Mesenchymal stem cell (in vitro differentiated cells and primary cell): Measurements from ENCODE around the gene EMC1. TPM values are rescaled to one million over a fixed set of nuclear protein-coding genes. Genes with fewer than 3 reads are reported as not detected.

Experiments
- DNase-seq: peaks from one replicate; pipeline ENCODE4 v3.0.0-alpha.2; 2013
- H2AFZ ChIP-seq: one replicate; pipeline ENCODE4 v1.6.1; 2013; ENCODE audit warnings: low read depth, mild to moderate bottlenecking, control low read depth, inconsistent platforms, low read length, moderate library complexity
- H2AK5ac ChIP-seq: 2 replicates; pipeline ENCODE4 v1.6.1; 2013; ENCODE audit warnings: low read length, moderate library complexity, mild to moderate bottlenecking, inconsistent platforms; ENCODE audit not compliant: severe bottlenecking
- H2BK120ac ChIP-seq: one replicate; pipeline ENCODE4 v1.6.1; 2013; ENCODE audit warnings: low read depth, mild to moderate bottlenecking, inconsistent platforms, low read length, moderate library complexity
- H2BK12ac ChIP-seq, 2 experiments: one replicate each; pipeline ENCODE4 v1.6.1; 2013; ENCODE audit warnings: inconsistent platforms in 2 of 2, low read length in 2 of 2, mild to moderate bottlenecking in 2 of 2, moderate library complexity in 2 of 2, control low read depth in 1 of 2
- H2BK15ac ChIP-seq: one replicate; pipeline ENCODE4 v1.6.1; 2013; ENCODE audit warnings: mild to moderate bottlenecking, low read depth, inconsistent platforms; ENCODE audit not compliant: poor library complexity, severe bottlenecking
- H2BK5ac ChIP-seq: 2 replicates; pipeline ENCODE4 v1.6.1; 2013; ENCODE audit warnings: low read depth, mild to moderate bottlenecking, low read length, control low read depth, inconsistent platforms; ENCODE audit not compliant: poor library complexity, severe bottlenecking
- H3K14ac ChIP-seq, 2 experiments: one replicate each; pipeline ENCODE4 v1.6.1; 2013; ENCODE audit warnings: inconsistent platforms in 2 of 2, low read length in 2 of 2, control low read depth in 1 of 2, mild to moderate bottlenecking in 1 of 2, moderate library complexity in 1 of 2
- H3K18ac ChIP-seq, 2 experiments: one replicate each; pipeline ENCODE4 v1.6.1; 2013; ENCODE audit warnings: inconsistent platforms in 2 of 2, low read length in 2 of 2, control low read depth in 1 of 2, low read depth in 1 of 2, mild to moderate bottlenecking in 1 of 2
- H3K23ac ChIP-seq, 2 experiments: one replicate each; pipeline ENCODE4 v1.6.1; 2013; ENCODE audit warnings: inconsistent platforms in 2 of 2, low read length in 2 of 2, mild to moderate bottlenecking in 2 of 2, moderate library complexity in 2 of 2, control low read depth in 1 of 2
- H3K27ac ChIP-seq: 2 replicates; pipeline ENCODE4 v1.5.1; 2013; ENCODE audit warnings: mild to moderate bottlenecking, moderate library complexity, low read length, control low read depth, inconsistent platforms; ENCODE audit not compliant: poor library complexity, severe bottlenecking
- H3K27me3 ChIP-seq, 2 experiments: 2 replicates each; pipeline versions ENCODE4 v1.6.1 to v1.7.0; 2013; ENCODE audit warnings: low read length in 2 of 2, mild to moderate bottlenecking in 2 of 2, moderate library complexity in 2 of 2, control low read depth in 1 of 2, inconsistent platforms in 1 of 2; ENCODE audit not compliant: control insufficient read depth in 1 of 2, insufficient read depth in 1 of 2
- H3K36me3 ChIP-seq, 2 experiments: 2 replicates each; pipeline versions ENCODE4 v1.6.1 to v1.7.0; 2013; ENCODE audit warnings: low read length in 2 of 2, control low read depth in 1 of 2, inconsistent platforms in 1 of 2, low read depth in 1 of 2, mild to moderate bottlenecking in 1 of 2; ENCODE audit not compliant: insufficient read depth in 2 of 2, control insufficient read depth in 1 of 2
- H3K4ac ChIP-seq, 2 experiments: one replicate each; pipeline ENCODE4 v1.6.1; 2013; ENCODE audit warnings: inconsistent platforms in 2 of 2, low read length in 2 of 2, mild to moderate bottlenecking in 2 of 2, moderate library complexity in 2 of 2, control low read depth in 1 of 2, low read depth in 1 of 2
- H3K4me1 ChIP-seq: 2 replicates; pipeline ENCODE4 v1.6.1; 2013; ENCODE audit warnings: low read depth, low read length, control low read depth; ENCODE audit not compliant: control insufficient read depth, insufficient read depth
- H3K4me2 ChIP-seq: 2 replicates; pipeline ENCODE4 v1.6.1; 2013; ENCODE audit warnings: low read length, mild to moderate bottlenecking, inconsistent platforms; ENCODE audit not compliant: poor library complexity, severe bottlenecking
- H3K4me3 ChIP-seq, 2 experiments: 2 replicates each; pipeline versions ENCODE4 v1.5.1 to v1.7.0; 2013; ENCODE audit warnings: low read length in 2 of 2, mild to moderate bottlenecking in 2 of 2, control low read depth in 1 of 2, low read depth in 1 of 2; ENCODE audit not compliant: insufficient read depth in 1 of 2
- H3K79me1 ChIP-seq: replicated peaks from 2 replicates; pipeline ENCODE4 v1.6.1; 2013; ENCODE audit warnings: mild to moderate bottlenecking, control low read depth, low read length, inconsistent platforms; ENCODE audit not compliant: poor library complexity, severe bottlenecking
- H3K9ac ChIP-seq: 2 replicates; pipeline ENCODE4 v1.7.0; 2013; ENCODE audit warnings: mild to moderate bottlenecking, low read length, moderate library complexity
- H3K9me3 ChIP-seq: 2 replicates; pipeline ENCODE4 v1.7.0; 2013; ENCODE audit warnings: mild to moderate bottlenecking, low read length; ENCODE audit not compliant: control insufficient read depth
- H4K8ac ChIP-seq: one replicate; pipeline ENCODE4 v1.6.1; 2013; ENCODE audit warnings: inconsistent platforms, mild to moderate bottlenecking, low read length, moderate library complexity
- H4K91ac ChIP-seq: one replicate; pipeline ENCODE4 v1.6.1; 2013; ENCODE audit warnings: mild to moderate bottlenecking, low read length, inconsistent platforms
- WGBS: methylation state at CpG from one replicate; pipeline ENCODE4 v1.1.7; 2013; ENCODE audit warnings: mixed read lengths; 5-methylcytosine and 5-hydroxymethylcytosine counted together
- polyA plus RNA-seq, 2 experiments: library from polyadenylated mRNA; stranded (reverse); fragments of 200-250 nt; gene quantifications; one replicate each; pipeline ENCODE4 v1.2.3, GENCODE V29; 2013

The EMC1 gene
- polyA plus RNA-seq (2013, experiment 1 of 2) = 74.7 TPM
- 70.3 TPM for polyA plus RNA-seq (2013, experiment 2 of 2)

DNA sequence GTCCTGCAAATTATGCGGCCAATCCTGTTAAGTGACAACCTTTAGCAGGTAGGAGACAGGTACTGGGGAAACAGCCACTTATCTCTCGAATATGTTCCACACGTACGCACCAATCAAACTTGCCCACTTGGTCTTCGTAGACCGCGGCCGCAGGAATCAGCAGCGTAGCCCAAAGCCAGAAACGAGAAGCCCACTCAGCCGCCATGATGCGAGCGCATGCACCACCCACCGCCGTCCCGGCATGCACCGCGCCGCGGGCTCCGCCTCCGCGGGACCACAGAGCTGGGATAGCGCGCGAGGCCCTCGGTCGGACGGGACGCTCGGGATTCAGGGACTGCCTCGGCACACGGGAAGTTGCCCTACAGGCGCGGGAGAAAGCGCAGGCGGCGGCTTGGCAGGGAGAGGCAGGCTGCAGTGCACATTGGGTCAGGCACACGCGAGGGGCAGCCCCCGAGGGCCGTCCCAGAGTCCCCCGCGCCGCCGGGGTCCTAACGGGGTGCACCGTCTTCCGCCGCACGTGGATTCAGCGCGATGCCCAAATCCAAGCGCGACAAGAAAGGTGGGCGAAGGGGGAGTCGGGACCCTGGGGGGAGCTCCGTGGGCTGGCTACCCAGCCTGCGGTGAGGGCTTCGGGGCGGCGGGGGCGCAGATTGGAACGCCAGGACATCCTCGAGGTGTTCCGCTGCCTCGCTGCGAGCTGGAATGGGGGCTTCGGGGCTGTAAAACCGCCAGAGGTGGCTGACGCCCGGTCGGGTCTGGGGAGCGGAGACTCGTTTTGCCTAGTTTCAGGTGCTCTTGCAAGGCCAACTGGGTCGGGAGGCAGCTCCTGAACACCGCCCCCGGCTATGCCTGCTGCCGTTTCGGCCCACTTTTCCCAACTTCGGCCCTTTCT, at the start of gene EMC1, which contains the start of gene MRTO4:
TSS of gene EMC1 (minus strand) at position 220 of the 892 bp plus-strand sequence. CDS start at position 205, 15 bp downstream.
TSS of gene MRTO4 (plus strand) at position 501 of the 892 bp plus-strand sequence. CDS start at position 532, 31 bp downstream.
- Histone ChIP-seq H3K4me3 (peak within 1 kb of the TSS; percentile 92 to 94), H3K79me1 (peaks cover 18% of the 10 kb centered on the region), H4K91ac (peak within 1 kb of the TSS; percentile 100), H3K27ac (peak within 1 kb of the TSS; percentile 99), H3K23ac (peak within 1 kb of the TSS in 1 of 2 experiments; percentile 94), H3K4me2 (peak within 1 kb of the TSS; percentile 98), H3K9ac (peak within 1 kb of the TSS; percentile 98), H3K36me3 (peaks cover 16 to 26% of the 10 kb centered on the region in 2 experiments), H3K27me3 (no peaks in the 10 kb centered on the region), H3K9me3 (no peaks in the 10 kb centered on the region), H2BK15ac (peak within 1 kb of the TSS; percentile 82), H3K4ac (peak within 1 kb of the TSS; percentile 85 to 94), H2BK5ac (peak within 1 kb of the TSS; percentile 100), H3K14ac (peak within 1 kb of the TSS in 1 of 2 experiments; percentile 96), H3K18ac (peak within 1 kb of the TSS; percentile 98 to 99), H3K4me1 (peaks cover 18% of the 10 kb centered on the region), H2BK12ac (peak within 1 kb of the TSS in 1 of 2 experiments; percentile 91), H2AK5ac (peak within 1 kb of the TSS; percentile 71), H2BK120ac (peak within 1 kb of the TSS; percentile 73), H2AFZ (peak within 1 kb of the TSS; percentile 68), H4K8ac (peak within 1 kb of the TSS; percentile 99)
- DNase-seq = peak; percentile 89
- under 1% methylated on average over 71 of the region's 81 CpGs for WGBS

DNA sequence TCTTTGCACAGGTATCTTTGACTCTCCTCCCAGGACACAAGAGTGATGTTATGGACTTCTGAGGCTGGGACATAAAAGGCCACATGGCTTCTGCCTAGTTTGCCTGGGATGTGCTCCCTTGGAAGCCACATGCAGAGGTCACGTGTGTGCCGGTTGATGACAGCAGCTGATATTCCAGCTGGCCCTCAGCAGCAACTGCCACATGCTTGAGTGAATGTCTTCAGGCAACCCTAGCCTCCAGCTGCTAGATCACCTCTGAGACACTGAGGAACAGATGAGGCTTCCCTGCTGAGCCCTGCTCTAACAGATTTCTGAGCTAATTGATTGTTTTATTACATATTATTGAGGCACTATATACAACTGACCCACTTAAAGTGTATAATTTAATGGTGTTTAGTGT, 48.9 kb upstream of the EMC1 start:
- WGBS = 87% methylated on average over 2 of the region's 2 CpGs

DNA sequence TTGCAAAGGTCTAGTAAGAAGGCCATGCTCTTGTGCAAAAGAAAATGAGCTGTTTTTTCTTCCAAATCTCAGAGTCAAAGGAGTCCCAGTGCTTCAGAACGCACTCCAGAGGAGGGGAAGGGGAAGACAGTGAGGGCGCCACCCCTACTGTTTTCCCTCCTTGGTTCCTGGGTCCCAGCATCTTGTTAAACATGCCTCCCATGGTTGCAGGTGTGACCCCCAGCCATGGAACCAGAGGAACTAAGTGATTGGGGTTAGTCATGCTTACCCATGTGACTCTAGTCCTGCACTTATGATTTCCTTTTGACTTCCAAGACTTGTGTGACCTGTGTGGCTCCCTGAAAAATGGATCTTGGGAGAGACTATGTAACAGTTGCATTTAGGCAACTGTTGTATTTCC, 43.3 kb upstream of the EMC1 start:
- H3K4ac ChIP-seq = no peak overlapping the region
- H3K9me3 ChIP-seq = peaks cover 35% of the 10 kb centered on the region
- H3K27me3 ChIP-seq = no peaks in the 10 kb centered on the region
- H3K23ac ChIP-seq = no peak overlapping the region
- H2BK120ac ChIP-seq = no peak overlapping the region
- 91% methylated on average over 1 of the region's 2 CpGs for WGBS
- no peak overlapping the region for H2BK5ac ChIP-seq
- peak overlapping the region in 1 of 2 experiments; percentile 9 for H3K4me3 ChIP-seq
- no peak overlapping the region for H3K14ac ChIP-seq
- peaks cover 6 to 23% of the 10 kb centered on the region in 2 experiments for H3K36me3 ChIP-seq
- DNase-seq = no peak
- no peak overlapping the region for H2AK5ac ChIP-seq
- H4K8ac ChIP-seq = no peak overlapping the region
- H4K91ac ChIP-seq = no peak overlapping the region
- no peak overlapping the region for H3K27ac ChIP-seq
- H2BK12ac ChIP-seq = no peak overlapping the region
- H2BK15ac ChIP-seq = no peak overlapping the region
- H3K4me2 ChIP-seq = no peak overlapping the region
- no peaks in the 10 kb centered on the region for H3K4me1 ChIP-seq
- H2AFZ ChIP-seq = no peak overlapping the region
- no peak overlapping the region for H3K18ac ChIP-seq
- no peaks in the 10 kb centered on the region for H3K79me1 ChIP-seq
- H3K9ac ChIP-seq = no peak overlapping the region

More for the DNA sequence above, 48.9 kb upstream of the EMC1 start:
- Histone ChIP-seq H4K91ac (no peak overlapping the region), H3K18ac (no peak overlapping the region), H2AK5ac (no peak overlapping the region), H4K8ac (no peak overlapping the region), H3K36me3 (peaks cover 25 to 62% of the 10 kb centered on the region in 2 experiments), H2BK120ac (no peak overlapping the region), H2BK12ac (no peak overlapping the region), H3K4me2 (no peak overlapping the region), H2AFZ (no peak overlapping the region), H3K4me3 (no peak overlapping the region), H3K27ac (no peak overlapping the region), H3K79me1 (no peaks in the 10 kb centered on the region), H3K9me3 (peaks cover 8% of the 10 kb centered on the region), H2BK5ac (no peak overlapping the region), H3K27me3 (no peaks in the 10 kb centered on the region), H3K23ac (no peak overlapping the region), H3K4me1 (no peaks in the 10 kb centered on the region), H3K14ac (no peak overlapping the region), H2BK15ac (no peak overlapping the region), H3K4ac (no peak overlapping the region), H3K9ac (no peak overlapping the region)
- DNase-seq = no peak

DNA sequence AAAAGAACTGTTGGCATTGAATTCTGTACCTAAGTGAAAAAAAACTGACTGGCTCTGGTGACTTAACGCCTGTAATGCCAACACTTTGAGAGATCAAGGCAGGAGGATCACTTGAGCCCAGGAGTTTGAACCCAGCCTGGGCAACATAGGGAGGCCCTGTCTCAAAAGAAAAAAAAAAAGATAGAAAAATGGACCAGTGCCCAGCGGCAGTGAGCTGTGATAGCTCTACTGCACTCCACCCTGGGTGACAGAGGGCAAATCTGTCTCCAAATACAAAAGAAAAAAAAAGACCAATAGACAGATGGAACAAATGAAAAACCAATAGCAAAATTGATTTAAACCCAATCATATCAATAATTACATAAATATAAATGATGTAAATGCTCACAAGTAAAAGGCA, 37.9 kb upstream of the EMC1 start:
- H2BK12ac ChIP-seq = no peak overlapping the region
- peaks cover 8% of the 10 kb centered on the region for H3K4me1 ChIP-seq
- H3K27ac ChIP-seq = no peak overlapping the region
- DNase-seq = no peak
- H3K4ac ChIP-seq = no peak overlapping the region
- no peak overlapping the region for H2BK15ac ChIP-seq
- no peak overlapping the region for H3K18ac ChIP-seq
- H3K4me3 ChIP-seq = peak overlapping the region in 1 of 2 experiments; percentile 75
- H2BK5ac ChIP-seq = no peak overlapping the region
- no peak overlapping the region for H4K91ac ChIP-seq
- H2BK120ac ChIP-seq = no peak overlapping the region
- H3K4me2 ChIP-seq = peak overlapping the region; percentile 48
- peaks cover 18% of the 10 kb centered on the region for H3K9me3 ChIP-seq
- WGBS = 58% methylated on average over 2 of the region's 2 CpGs
- H3K23ac ChIP-seq = no peak overlapping the region
- H3K14ac ChIP-seq = no peak overlapping the region
- H3K36me3 ChIP-seq = peaks cover 5 to 20% of the 10 kb centered on the region in 2 experiments
- H2AFZ ChIP-seq = no peak overlapping the region
- H3K9ac ChIP-seq = peak overlapping the region; percentile 48
- no peaks in the 10 kb centered on the region for H3K27me3 ChIP-seq
- H3K79me1 ChIP-seq = no peaks in the 10 kb centered on the region
- H4K8ac ChIP-seq = no peak overlapping the region
- H2AK5ac ChIP-seq = no peak overlapping the region
